ENCODE data around the gene CSNK1A1.

Gene CSNK1A1

DNA sequence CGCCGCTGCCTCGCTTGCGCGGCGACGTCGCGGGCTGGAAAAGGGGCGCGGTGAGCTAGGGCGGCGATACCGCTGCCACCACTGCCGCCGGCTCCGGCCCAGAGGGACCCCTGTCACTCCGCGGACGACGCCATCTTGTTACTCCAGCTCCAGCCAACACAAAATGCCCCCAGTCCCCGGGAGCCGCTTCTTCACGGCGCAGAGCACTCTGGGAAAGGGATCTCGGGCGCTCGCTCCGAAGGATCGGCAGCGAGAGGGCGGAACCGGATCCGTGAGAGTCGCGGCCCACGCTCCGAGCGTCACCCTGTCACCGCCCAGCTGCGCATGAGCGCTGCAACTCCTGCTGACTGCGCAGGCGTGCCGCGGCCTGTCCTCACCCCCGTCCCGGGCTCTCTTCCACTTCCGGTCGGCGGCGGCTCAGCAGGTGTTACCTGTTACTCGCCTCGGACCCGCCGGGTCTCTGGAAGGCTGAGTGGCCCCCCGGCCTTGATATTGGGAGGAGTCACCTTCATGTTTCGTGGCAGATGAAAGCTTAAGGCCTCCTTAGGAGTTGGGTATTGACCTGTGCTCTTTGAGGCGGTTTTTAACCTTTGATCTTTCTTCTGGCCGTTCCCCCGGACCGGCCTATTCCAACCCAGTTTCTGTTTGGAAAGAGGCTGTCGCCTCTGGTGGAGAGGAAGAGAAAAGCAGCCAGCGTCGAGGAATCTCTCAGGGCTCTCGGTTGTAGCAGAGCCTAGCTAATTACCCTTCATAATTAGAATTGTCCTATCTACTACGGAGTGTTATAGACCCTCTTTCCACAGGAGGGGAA, at the start of gene CSNK1A1:
CSNK1A1 (minus strand) TSS at position 213 of the 811 bp plus-strand sequence. CDS start 475 bp downstream, outside the sequence.
- TF ChIP-seq GATA3 (IDR thresholded peaks at IDR 0.05; ENCODE audit: low read depth, low read length): no peak
- TF ChIP-seq GATA2 (IDR thresholded peaks at IDR 0.05; ENCODE audit: low read depth, low read length): peak; percentile 17; the same call in 1 of the 2 replicates

DNA sequence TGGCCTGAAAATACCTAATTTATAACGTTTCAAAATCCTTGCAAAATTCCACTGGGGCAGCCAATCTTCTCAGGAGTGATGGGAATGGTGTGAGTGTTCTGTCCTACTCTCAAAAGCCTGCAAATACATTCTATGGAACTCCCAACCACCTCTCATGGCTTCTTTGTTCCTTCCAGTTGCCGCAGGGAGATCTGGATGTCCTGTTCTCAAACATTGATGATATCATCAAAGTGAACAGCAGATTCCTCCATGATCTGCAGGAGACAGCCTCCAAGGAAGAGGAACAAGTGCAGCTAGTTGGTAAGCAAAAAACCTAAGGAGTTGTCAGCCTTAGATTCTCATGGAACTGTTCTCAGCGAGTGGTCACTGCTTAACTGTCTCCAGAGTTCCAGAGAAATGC, 49.7 kb upstream of the CSNK1A1 start:
- TF ChIP-seq GATA3 (IDR thresholded peaks at IDR 0.05; ENCODE audit: low read depth, low read length) (no peak), GATA2 (IDR thresholded peaks at IDR 0.05; ENCODE audit: low read depth, low read length) (no peak)

- TF ChIP-seq GATA2 (IDR thresholded peaks at IDR 0.05; ENCODE audit: low read depth, low read length) (no peak), GATA3 (IDR thresholded peaks at IDR 0.05; ENCODE audit: low read depth, low read length) (no peak)
Observed at GRCh38 chr5:149599375-149599774, 48.1 kb upstream of the CSNK1A1 start.

GRCh38 chr5:149598966-149599365, 47.7 kb upstream of the CSNK1A1 start:
- TF ChIP-seq GATA3 (IDR thresholded peaks at IDR 0.05; ENCODE audit: low read depth, low read length) (no peak), GATA2 (IDR thresholded peaks at IDR 0.05; ENCODE audit: low read depth, low read length) (no peak)

GRCh38 chr5:149597618-149598017, 46.4 kb upstream of the CSNK1A1 start:
- TF ChIP-seq GATA2 (IDR thresholded peaks at IDR 0.05; ENCODE audit: low read depth, low read length): no peak
- no peak for TF ChIP-seq GATA3 (IDR thresholded peaks at IDR 0.05; ENCODE audit: low read depth, low read length)

GRCh38 chr5:149596712-149597111, 45.5 kb upstream of the CSNK1A1 start:
- TF ChIP-seq GATA3 (IDR thresholded peaks at IDR 0.05; ENCODE audit: low read depth, low read length) (no peak), GATA2 (IDR thresholded peaks at IDR 0.05; ENCODE audit: low read depth, low read length) (no peak)

DNA sequence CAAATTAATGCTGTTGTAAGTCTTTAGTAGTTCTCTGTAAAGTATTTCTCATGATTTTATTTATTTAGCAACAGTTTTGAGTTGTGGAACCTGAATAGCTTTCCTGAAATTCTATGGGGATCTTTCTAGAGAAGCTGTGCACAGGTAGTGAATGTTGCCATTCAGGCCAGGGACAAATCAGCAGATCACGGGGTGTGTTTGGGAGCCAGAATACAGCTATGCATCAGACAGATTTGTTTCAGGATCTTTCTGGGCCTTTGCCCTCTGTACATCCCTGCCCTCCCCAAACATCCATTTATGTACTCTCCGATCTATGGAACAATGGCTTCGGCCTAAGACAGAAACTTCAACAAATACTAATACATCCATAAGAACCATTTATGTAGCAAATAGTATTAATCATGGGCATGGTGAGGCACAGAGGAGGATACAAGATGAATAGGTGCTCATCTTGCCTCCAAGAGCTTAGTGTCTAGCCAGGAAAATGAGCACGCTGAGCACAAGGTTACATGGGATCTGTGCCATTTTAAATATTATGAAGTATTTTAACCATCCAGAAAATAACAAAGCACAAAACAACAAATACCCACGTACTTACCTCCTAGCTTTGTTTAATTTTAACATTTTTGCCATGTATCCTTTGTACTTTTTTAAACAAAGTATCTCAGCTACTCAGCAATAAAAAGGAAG, 43.1 kb upstream of the CSNK1A1 start:
- TF ChIP-seq GATA3 (IDR thresholded peaks at IDR 0.05; ENCODE audit: low read depth, low read length) (no peak), GATA2 (IDR thresholded peaks at IDR 0.05; ENCODE audit: low read depth, low read length) (no peak)

DNA sequence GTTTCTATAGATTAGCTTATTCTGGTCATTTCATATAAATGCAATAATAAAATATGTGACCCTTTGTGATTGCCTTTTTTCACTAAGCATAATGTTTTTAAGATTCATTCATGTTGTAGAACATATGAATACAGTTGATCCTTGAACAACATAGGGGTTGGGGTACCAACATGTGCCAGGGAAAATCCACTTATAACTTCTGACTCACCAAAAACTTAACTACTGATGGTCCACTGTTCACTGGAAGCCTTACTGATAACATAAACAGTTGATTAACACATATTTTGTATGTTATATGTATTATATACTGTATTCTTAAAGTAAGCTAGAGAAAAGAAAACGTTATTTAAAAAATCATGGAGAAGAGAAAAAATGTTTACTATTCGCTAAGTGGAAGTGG, 42.1 kb upstream of the CSNK1A1 start:
- TF ChIP-seq GATA3 (IDR thresholded peaks at IDR 0.05; ENCODE audit: low read depth, low read length) (no peak), GATA2 (IDR thresholded peaks at IDR 0.05; ENCODE audit: low read depth, low read length) (no peak)

- TF ChIP-seq GATA2 (IDR thresholded peaks at IDR 0.05; ENCODE audit: low read depth, low read length) (no peak), GATA3 (IDR thresholded peaks at IDR 0.05; ENCODE audit: low read depth, low read length) (no peak)
Observed at GRCh38 chr5:149588936-149589335, 37.7 kb upstream of the CSNK1A1 start.

DNA sequence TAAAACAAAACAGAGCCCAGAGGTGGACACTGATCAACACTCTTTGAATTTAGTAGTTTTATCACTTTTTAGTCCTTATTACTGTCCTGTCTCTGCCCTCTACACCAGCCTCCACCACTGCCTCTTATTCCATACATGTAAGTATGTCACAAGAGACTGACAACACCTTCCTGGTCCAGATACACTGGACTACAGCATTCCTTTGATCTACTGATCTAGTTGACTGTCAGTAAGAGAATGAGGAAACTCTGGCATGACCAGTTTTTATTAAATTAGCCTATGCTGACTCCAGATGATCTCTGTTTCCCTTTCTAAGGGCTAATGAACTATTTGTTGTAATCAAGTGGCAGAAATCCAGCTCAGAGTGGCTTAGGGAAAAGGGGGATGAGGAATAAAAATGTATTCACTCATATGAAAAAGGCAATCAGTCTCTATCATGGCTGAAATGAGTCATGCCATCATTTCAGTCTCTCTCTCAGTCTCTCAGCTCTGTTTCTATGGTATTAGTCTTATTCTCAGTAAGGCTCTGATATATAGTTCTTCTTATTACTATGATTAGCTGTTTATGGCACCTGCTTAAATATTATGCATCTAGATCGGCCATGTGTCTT, 35.6 kb upstream of the CSNK1A1 start:
- no peak for TF ChIP-seq GATA3 (IDR thresholded peaks at IDR 0.05; ENCODE audit: low read depth, low read length)
- no peak for TF ChIP-seq GATA2 (IDR thresholded peaks at IDR 0.05; ENCODE audit: low read depth, low read length)

DNA sequence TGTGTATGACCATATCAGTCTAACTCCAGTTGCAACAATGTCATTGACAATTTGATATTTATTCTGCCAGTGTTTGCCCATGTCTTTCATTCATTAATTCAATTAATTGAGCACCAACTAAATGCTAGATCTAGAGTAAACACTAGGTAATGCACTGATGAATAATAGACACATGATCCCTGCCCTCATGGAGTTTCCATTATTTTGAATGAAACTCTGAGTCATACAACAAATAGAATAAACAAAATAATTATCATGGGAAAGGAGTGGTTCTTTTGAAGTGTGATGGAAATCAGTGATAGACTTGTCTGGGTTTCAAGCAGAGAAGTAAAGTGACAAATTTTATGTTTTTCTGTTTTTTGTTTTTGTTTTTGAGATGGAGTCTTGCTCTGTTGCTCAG, 34.7 kb upstream of the CSNK1A1 start:
- TF ChIP-seq GATA3 (IDR thresholded peaks at IDR 0.05; ENCODE audit: low read depth, low read length): no peak
- TF ChIP-seq GATA2 (IDR thresholded peaks at IDR 0.05; ENCODE audit: low read depth, low read length): no peak

- TF ChIP-seq GATA2 (IDR thresholded peaks at IDR 0.05; ENCODE audit: low read depth, low read length): no peak
- TF ChIP-seq GATA3 (IDR thresholded peaks at IDR 0.05; ENCODE audit: low read depth, low read length): no peak
Observed at GRCh38 chr5:149584121-149584520, 32.9 kb upstream of the CSNK1A1 start.

- TF ChIP-seq GATA2 (IDR thresholded peaks at IDR 0.05; ENCODE audit: low read depth, low read length): no peak
- TF ChIP-seq GATA3 (IDR thresholded peaks at IDR 0.05; ENCODE audit: low read depth, low read length): no peak
Observed at GRCh38 chr5:149583394-149583793, 32.2 kb upstream of the CSNK1A1 start.

DNA sequence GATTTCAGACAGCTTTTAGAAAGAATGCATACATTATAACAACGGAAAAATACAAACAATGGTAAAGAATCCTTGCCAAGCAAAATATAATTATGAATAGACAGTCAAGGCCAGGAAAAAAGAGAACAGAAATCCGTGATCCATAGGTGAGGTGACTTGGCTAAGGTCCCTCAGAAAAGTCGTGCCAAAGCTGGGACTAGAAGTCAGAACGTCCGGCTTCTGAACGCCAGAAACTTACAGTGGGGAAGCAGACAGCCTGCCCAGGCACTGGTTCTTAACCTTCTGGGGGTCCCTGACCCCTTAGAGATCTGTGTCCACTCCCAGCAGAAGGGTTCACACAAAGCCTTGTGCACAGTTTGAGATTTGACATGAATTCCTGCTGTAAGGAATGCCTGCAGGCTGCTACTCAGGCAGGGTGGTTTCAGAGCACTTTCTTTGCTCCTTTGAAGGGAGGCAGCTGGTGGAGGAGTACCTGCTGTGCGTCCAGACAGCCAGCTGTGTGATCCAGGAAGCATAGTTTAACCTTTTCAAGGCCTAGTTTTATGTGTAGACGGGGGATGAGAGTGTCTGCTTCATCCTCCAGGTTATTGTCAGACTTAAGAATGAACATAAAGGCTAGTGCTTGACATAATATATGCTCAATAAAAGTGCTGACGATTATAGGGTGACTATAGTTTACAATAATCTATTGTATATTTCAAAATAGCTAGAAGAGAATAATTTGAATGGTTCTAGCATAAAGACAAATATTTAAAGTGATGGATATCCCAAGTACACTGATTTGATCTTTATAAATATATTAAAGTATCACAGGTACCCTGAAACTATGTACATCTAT, 30.9 kb upstream of the CSNK1A1 start:
- no peak for TF ChIP-seq GATA3 (IDR thresholded peaks at IDR 0.05; ENCODE audit: low read depth, low read length)
- no peak for TF ChIP-seq GATA2 (IDR thresholded peaks at IDR 0.05; ENCODE audit: low read depth, low read length)

Measured in SH-SY5Y (cell line).